Omental fat pad (tissue), 4 donors: ENCODE data around the gene FANCL. TPM values are rescaled to one million over a fixed set of nuclear protein-coding genes. Genes with fewer than 3 reads are reported as not detected.
"Not testable (repeated sequence)": the region's sequence is repeated elsewhere in the genome, so short reads cannot be mapped to it uniquely, and the experiment has no call there.

Experiments
- ATAC-seq: fragments of 150-250 bp; one replicate; pipeline ENCODE4 v1.9.1; 2016; ENCODE audit warnings: mild to moderate bottlenecking, moderate library complexity; ENCODE audit not compliant: low FRiP score
- DNase-seq: peaks from one replicate; pipeline ENCODE4 v3.0.0-alpha.2; 2019; ENCODE audit warnings: low spot score
- CTCF ChIP-seq, 3 donors: fragments of 450-650 bp; IDR thresholded peaks; one replicate each; pipeline ENCODE4 v1.5.1; 2016 to 2017; ENCODE audit warnings: antibody characterized with exemption in 3 of 3, mild to moderate bottlenecking in 3 of 3, moderate library complexity in 2 of 3
- total RNA-seq, 4 donors: library from RNA; depleted of rRNA; stranded (reverse); fragments of >200 nt; gene quantifications; one replicate each; pipeline ENCODE4 v1.1.0, GENCODE V29; 2016

Gene FANCL
- total RNA-seq, 4 donors from 2014 or later: 12.1 to 19.2 (median 17.1) TPM

DNA sequence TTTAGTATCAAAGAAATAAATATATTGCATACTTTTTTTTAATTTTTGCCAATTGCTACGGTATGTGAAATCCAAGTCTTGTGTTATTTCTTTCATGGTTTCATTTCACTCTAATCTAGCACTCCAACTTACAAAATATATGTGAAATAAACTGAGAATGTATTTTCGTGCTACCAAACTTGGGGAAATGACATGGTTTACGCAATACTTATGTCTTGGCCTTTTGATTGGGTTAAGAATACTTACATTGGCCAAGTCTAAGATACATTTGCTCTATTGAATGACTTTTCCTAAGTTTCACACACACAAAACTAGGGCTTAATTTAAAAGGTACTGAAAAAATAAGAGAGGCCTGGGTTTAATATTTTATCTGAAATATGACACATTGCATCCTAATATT is 114.0 kb downstream of the FANCL start:
- no peak for TF ChIP-seq CTCF (IDR thresholded peaks at IDR 0.05)
- ATAC-seq (no peak), DNase-seq (no peak)

GRCh38 chr2:58122540-58122939 is 118.6 kb downstream of the FANCL start:
- TF ChIP-seq CTCF (IDR thresholded peaks at IDR 0.05): no peak
- no peak for DNase-seq
- ATAC-seq: no peak

DNA sequence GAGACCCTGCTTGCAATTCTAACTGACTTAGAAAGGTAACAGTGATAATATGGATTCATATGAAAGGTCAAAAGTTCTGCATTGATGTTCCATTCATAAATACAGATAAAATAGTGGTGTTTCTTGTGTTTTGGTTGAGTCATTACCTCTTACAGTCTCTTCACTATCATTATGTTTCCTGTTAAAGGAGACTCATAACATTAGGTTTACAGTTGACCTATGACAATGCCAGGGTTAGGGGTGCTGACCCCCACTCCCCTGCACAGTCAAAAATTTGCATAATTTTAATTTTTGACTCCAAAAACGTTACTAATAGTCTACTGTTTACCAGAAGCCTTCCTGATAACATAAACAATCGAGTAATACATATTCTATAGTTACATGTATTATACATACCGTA is 119.1 kb downstream of the FANCL start:
- no peak for TF ChIP-seq CTCF (IDR thresholded peaks at IDR 0.05)
- ATAC-seq (no peak), DNase-seq (no peak)

DNA sequence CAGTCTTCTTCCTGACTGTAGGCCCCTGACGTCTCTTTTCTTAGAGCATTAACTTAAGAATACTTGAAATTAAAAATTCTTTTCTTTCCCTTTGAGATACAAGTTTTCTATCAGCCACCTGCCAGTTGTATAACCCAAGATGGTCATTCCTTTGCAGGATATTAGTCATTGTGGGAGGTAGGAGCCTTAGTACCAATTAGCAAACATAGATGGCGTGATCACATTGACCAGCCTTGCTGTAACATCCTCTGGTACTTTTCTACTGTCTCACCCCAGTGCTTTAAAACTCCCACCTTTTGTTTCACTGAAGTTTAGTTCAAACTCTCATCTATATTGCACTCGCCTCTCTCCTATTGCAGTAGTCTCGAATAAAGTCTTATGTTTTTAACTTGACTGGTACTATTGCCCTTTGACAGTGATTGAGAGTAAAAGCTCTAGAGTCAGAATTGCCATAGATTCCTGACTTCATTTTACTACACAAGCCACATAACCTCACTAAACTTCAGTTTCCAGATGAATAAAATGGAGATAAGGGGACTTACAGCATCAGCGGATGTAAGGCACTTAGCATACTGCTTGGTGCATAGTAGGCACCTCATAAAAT is 120.4 kb downstream of the FANCL start:
- no peak for TF ChIP-seq CTCF (IDR thresholded peaks at IDR 0.05)
- ATAC-seq: no peak

GRCh38 chr2:58113563-58113962 is 127.6 kb downstream of the FANCL start:
- not testable (repeated sequence) for DNase-seq, ATAC-seq

More for the DNA sequence above, 120.4 kb downstream of the FANCL start:
- no peak for DNase-seq

- TF ChIP-seq CTCF (IDR thresholded peaks at IDR 0.05): no peak
- ATAC-seq (no peak), DNase-seq (no peak)
Measured at GRCh38 chr2:58110765-58111164, 130.4 kb downstream of the FANCL start.

DNA sequence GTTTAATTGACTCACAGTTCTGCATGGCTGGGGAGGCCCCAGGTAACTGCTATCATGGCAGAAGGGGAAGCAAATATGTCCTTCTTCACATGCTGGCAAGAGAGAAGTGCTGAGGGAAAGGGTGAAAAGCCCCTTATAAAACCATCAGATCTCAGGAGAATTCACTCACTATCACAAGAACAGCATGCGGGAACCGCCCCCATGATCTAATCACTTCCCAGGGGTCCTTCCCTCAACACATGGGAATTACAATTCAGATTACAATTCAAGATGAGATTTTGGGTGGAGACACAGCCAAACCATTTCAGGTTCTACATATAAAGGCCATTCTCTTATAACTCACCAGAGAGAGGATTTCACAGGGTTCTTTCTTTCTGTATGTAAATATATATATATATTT is 131.6 kb downstream of the FANCL start:
- no peak for DNase-seq
- ATAC-seq: no peak
- TF ChIP-seq CTCF (IDR thresholded peaks at IDR 0.05): no peak

Other genes with a start within 250 kb of the FANCL start
- 10 to 100 TPM; 16.1 to 24.6 (median 18.7) TPM for gene VRK2, start 194.5 kb downstream of the FANCL start, total RNA-seq